ENCODE measurements around the gene TAC3.

TAC3 gene

GRCh38 chr12:56995201-56995929, 21.0 kb downstream of the TAC3 start:
- 0 out of 2 replicates have a peak, but pooled peaks cover 4% of the 10 kb centered on the region for H3K4me1 ChIP-seq (ENCODE audit: control insufficient read depth, low read length)

GRCh38 chr12:56994231-56994746, 22.0 kb downstream of the TAC3 start:
- TF ChIP-seq EZH2phosphoT487 (IDR thresholded peaks at IDR 0.05; ENCODE audit: borderline replicate concordance, low read length) = no peak
- TF ChIP-seq CTCF (IDR thresholded peaks at IDR 0.05; ENCODE audit: low read depth, low read length, poor library complexity, severe bottlenecking) = no peak
- Histone ChIP-seq H3K4me1 (ENCODE audit: control insufficient read depth, low read length) (0 out of 2 replicates have a peak, but pooled peaks cover 4% of the 10 kb centered on the region), H3K27ac (ENCODE audit: low read depth, low read length) (no peak overlapping the region), H4K20me1 (ENCODE audit: control insufficient read depth, insufficient read depth, low read depth, low read length) (no peaks in the 10 kb centered on the region), H3K9me2 (replicated peaks; ENCODE audit: control insufficient read depth, low read length) (no peaks in the 10 kb centered on the region), H3K4me2 (ENCODE audit: low read length) (no peak overlapping the region), H3K36me3 (ENCODE audit: control insufficient read depth, low read length) (no peaks in the 10 kb centered on the region), H3K79me2 (ENCODE audit: control insufficient read depth, low read length) (0 out of 2 replicates have a peak, but pooled peaks cover 2% of the 10 kb centered on the region), H3K27me3 (ENCODE audit: control insufficient read depth, low read length) (peaks cover under 1% of the 10 kb centered on the region; the same call in 1 of the 2 replicates), H3F3A (ENCODE audit: control insufficient read depth, insufficient read depth) (no peaks in the 10 kb centered on the region), H3K9me3 (ENCODE audit: control insufficient read depth, insufficient read depth, low read length) (no peaks in the 10 kb centered on the region), H3K4me3 (ENCODE audit: low read length) (no peak overlapping the region)

More at GRCh38 chr12:56995201-56995929, 21.0 kb downstream of the TAC3 start:
- no peak overlapping the region for H3K4me2 ChIP-seq (ENCODE audit: low read length)
- H3F3A ChIP-seq (ENCODE audit: control insufficient read depth, insufficient read depth) = no peaks in the 10 kb centered on the region
- H3K27me3 ChIP-seq (ENCODE audit: control insufficient read depth, low read length) = no peaks in the 10 kb centered on the region
- no peak overlapping the region for H3K27ac ChIP-seq (ENCODE audit: low read depth, low read length)
- H3K79me2 ChIP-seq (ENCODE audit: control insufficient read depth, low read length) = peaks cover 10% of the 10 kb centered on the region
- H3K4me3 ChIP-seq (ENCODE audit: low read length) = no peak overlapping the region
- 0 out of 2 replicates have a peak, but pooled peaks cover 1% of the 10 kb centered on the region for H4K20me1 ChIP-seq (ENCODE audit: control insufficient read depth, insufficient read depth, low read depth, low read length)
- TF ChIP-seq EZH2phosphoT487 (IDR thresholded peaks at IDR 0.05; ENCODE audit: borderline replicate concordance, low read length) = no peak
- TF ChIP-seq CTCF (IDR thresholded peaks at IDR 0.05; ENCODE audit: low read depth, low read length, poor library complexity, severe bottlenecking) = no peak
- H3K9me3 ChIP-seq (ENCODE audit: control insufficient read depth, insufficient read depth, low read length) = no peaks in the 10 kb centered on the region
- no peaks in the 10 kb centered on the region for H3K9me2 ChIP-seq (replicated peaks; ENCODE audit: control insufficient read depth, low read length)
- H3K36me3 ChIP-seq (ENCODE audit: control insufficient read depth, low read length) = peaks cover 5% of the 10 kb centered on the region

GRCh38 chr12:56993346-56993745, 23.0 kb downstream of the TAC3 start:
- H3K9me3 ChIP-seq (ENCODE audit: control insufficient read depth, insufficient read depth, low read length) = no peaks in the 10 kb centered on the region
- TF ChIP-seq EZH2phosphoT487 (IDR thresholded peaks at IDR 0.05; ENCODE audit: borderline replicate concordance, low read length) (no peak), CTCF (IDR thresholded peaks at IDR 0.05; ENCODE audit: low read depth, low read length, poor library complexity, severe bottlenecking) (no peak)
- H3K4me1 ChIP-seq (ENCODE audit: control insufficient read depth, low read length) = peaks cover 6% of the 10 kb centered on the region
- peaks cover 10% of the 10 kb centered on the region for H3K27me3 ChIP-seq (ENCODE audit: control insufficient read depth, low read length)
- no peak overlapping the region for H3K4me3 ChIP-seq (ENCODE audit: low read length)
- H3F3A ChIP-seq (ENCODE audit: control insufficient read depth, insufficient read depth) = no peaks in the 10 kb centered on the region
- no peaks in the 10 kb centered on the region for H4K20me1 ChIP-seq (ENCODE audit: control insufficient read depth, insufficient read depth, low read depth, low read length)
- no peaks in the 10 kb centered on the region for H3K79me2 ChIP-seq (ENCODE audit: control insufficient read depth, low read length)
- H3K4me2 ChIP-seq (ENCODE audit: low read length) = no peak overlapping the region
- H3K9me2 ChIP-seq (replicated peaks; ENCODE audit: control insufficient read depth, low read length) = no peaks in the 10 kb centered on the region
- no peak overlapping the region for H3K27ac ChIP-seq (ENCODE audit: low read depth, low read length)
- H3K36me3 ChIP-seq (ENCODE audit: control insufficient read depth, low read length) = no peaks in the 10 kb centered on the region

Measured in DOHH2 (cell line).